GM23338 (cell line): ENCODE measurements around the gene LCE1A. TPM values are rescaled to one million over a fixed set of nuclear protein-coding genes. Genes with fewer than 3 reads are reported as not detected.

Source experiments
- ATAC-seq: fragments of 200-7000 bp; cut with Tn5 transposase; 3 replicates; pipeline ENCODE4 v1.9.1; 2020
- DNase-seq: peaks from one replicate; pipeline ENCODE4 v3.0.0-alpha.2; 2015; ENCODE audit warnings: low spot score
- H2AFZ ChIP-seq: fragments of 200-600 bp; sonication (generic); 2 replicates; pipeline ENCODE4 v1.8.0; 2016; ENCODE audit warnings: antibody characterized with exemption, mild to moderate bottlenecking, moderate library complexity
- H3F3A ChIP-seq: fragments of 200-600 bp; sonication (generic); replicated peaks from 2 replicates; pipeline ENCODE4 v1.8.0; 2017; ENCODE audit warnings: antibody characterized with exemption, mixed run types, low read depth
- H3K27ac ChIP-seq: fragments of 200-600 bp; sonication (generic); 2 replicates; pipeline ENCODE4 v1.6.1; 2016; ENCODE audit warnings: low read depth
- H3K27me3 ChIP-seq: fragments of 200-600 bp; sonication (generic); 2 replicates; pipeline ENCODE4 v1.8.0; 2016; ENCODE audit warnings: mild to moderate bottlenecking, mixed run types, moderate library complexity; ENCODE audit not compliant: insufficient read depth
- H3K36me3 ChIP-seq: fragments of 200-600 bp; sonication (generic); 2 replicates; pipeline ENCODE4 v1.8.0; 2016; ENCODE audit warnings: mild to moderate bottlenecking; ENCODE audit not compliant: insufficient read depth
- H3K4me1 ChIP-seq: fragments of 200-600 bp; sonication (generic); 2 replicates; pipeline ENCODE4 v1.8.0; 2016; ENCODE audit warnings: mild to moderate bottlenecking, moderate library complexity; ENCODE audit not compliant: insufficient read depth
- H3K4me2 ChIP-seq: fragments of 200-600 bp; sonication (generic); 2 replicates; pipeline ENCODE4 v1.7.1; 2017; ENCODE audit warnings: mixed run types
- H3K4me3 ChIP-seq: fragments of 200-600 bp; sonication (generic); 2 replicates; pipeline ENCODE4 v1.6.1; 2016; ENCODE audit warnings: mixed run types
- H3K79me2 ChIP-seq: fragments of 200-600 bp; sonication (generic); replicated peaks from 2 replicates; pipeline ENCODE4 v1.8.0; 2017; ENCODE audit warnings: mild to moderate bottlenecking; ENCODE audit not compliant: insufficient read depth
- H3K9me2 ChIP-seq: fragments of 200-600 bp; sonication (generic); 2 replicates; pipeline ENCODE4 v1.8.0; 2017; ENCODE audit not compliant: insufficient read depth
- H4K20me1 ChIP-seq: fragments of 200-600 bp; sonication (generic); replicated peaks from 2 replicates; pipeline ENCODE4 v1.8.0; 2017; ENCODE audit warnings: mild to moderate bottlenecking; ENCODE audit not compliant: insufficient read depth
- H3K27ac Mint-ChIP-seq: 2 replicates; pipeline ENCODE4 v1.8.0; 2020; ENCODE audit warnings: inconsistent platforms, mild to moderate bottlenecking, moderate library complexity, mixed read lengths
- H3K27me3 Mint-ChIP-seq: 3 replicates; pipeline ENCODE4 v1.8.0; 2022; ENCODE audit warnings: low read depth, mild to moderate bottlenecking, moderate library complexity, mixed read lengths, inconsistent platforms; ENCODE audit not compliant: insufficient read depth, poor library complexity
- H3K36me3 Mint-ChIP-seq: 3 replicates; pipeline ENCODE4 v1.8.0; 2021; ENCODE audit warnings: low read depth, mild to moderate bottlenecking, inconsistent platforms, moderate library complexity, mixed read lengths
- H3K4me1 Mint-ChIP-seq: 3 replicates; pipeline ENCODE4 v1.8.0; 2020; ENCODE audit warnings: mild to moderate bottlenecking, inconsistent platforms, mixed read lengths
- H3K4me3 Mint-ChIP-seq: 3 replicates; pipeline ENCODE4 v1.8.0; 2021; ENCODE audit warnings: moderate library complexity, mild to moderate bottlenecking, inconsistent platforms, mixed read lengths
- H3K9me3 Mint-ChIP-seq: 3 replicates; pipeline ENCODE4 v1.8.0; 2020; ENCODE audit warnings: moderate library complexity, mild to moderate bottlenecking, inconsistent platforms, mixed read lengths
- CREB1 ChIP-seq: fragments of 250-450 bp; sonication (Bioruptor Pico); IDR thresholded peaks from 2 replicates; pipeline ENCODE4 v1.5.0; 2020; ENCODE audit warnings: low read depth, mild to moderate bottlenecking, moderate library complexity
- CTCF ChIP-seq, 2 experiments: fragments of 200-600 bp in 1 of 2; sonication (generic) in 1 of 2; conservative IDR thresholded peaks; 2 replicates each; pipeline versions ENCODE4 v1.5.1 to v1.6.1; 2016 to 2017; ENCODE audit warnings: antibody characterized with exemption in 2 of 2, low read depth in 2 of 2, mild to moderate bottlenecking in 2 of 2, moderate library complexity in 1 of 2
- ETS1 ChIP-seq: IDR thresholded peaks from 2 replicates; pipeline ENCODE4 v1.6.1; 2016; ENCODE audit warnings: antibody characterized with exemption
- EZH2phosphoT487 ChIP-seq: fragments of 200-600 bp; sonication (generic); IDR thresholded peaks from one replicate; pipeline ENCODE4 v1.8.1; 2018; ENCODE audit warnings: antibody characterized with exemption; ENCODE audit not compliant: unreplicated experiment
- ZNF331 ChIP-seq: fragments of 250-450 bp; sonication (Bioruptor Pico); IDR thresholded peaks from 2 replicates; pipeline ENCODE4 v1.5.0; 2020; ENCODE audit warnings: low read depth, mild to moderate bottlenecking, moderate library complexity
- ZNF462 ChIP-seq: fragments of 250-450 bp; sonication (Bioruptor Pico); IDR thresholded peaks from 2 replicates; pipeline ENCODE4 v1.5.0; 2020; ENCODE audit warnings: mild to moderate bottlenecking, moderate library complexity
- polyA plus RNA-seq: library from polyadenylated mRNA; unstranded; fragments of >200 nt; fragmentation: Nextera tagmentation; extraction: Ambion mirVana; gene quantifications from 2 replicates; pipeline ENCODE4 v1.2.1, GENCODE V29; 2016
- total RNA-seq: library from RNA; depleted of rRNA; stranded (reverse); fragments of >200 nt; shearing (Covaris generic); gene quantifications from 2 replicates; pipeline ENCODE4 v1.2.3, GENCODE V29; 2014

LCE1A gene
- total and polyA plus RNA-seq, 2 experiments from 2014 or later: not detected

- TF ChIP-seq ETS1 (no peak), ZNF462 (CRISPR knock-in tag) (no peak), CREB1 (CRISPR knock-in tag) (no peak), EZH2phosphoT487 (no peak)
Measured at GRCh38 chr1:152866321-152866720, 39.0 kb downstream of the LCE1A start (continued).

GRCh38 chr1:152869808-152870419 is 42.6 kb downstream of the LCE1A start:
- peak overlapping the region; percentile 61; the same call in 1 of the 2 replicates for H2AFZ ChIP-seq
- no peak for TF ChIP-seq ZNF331 (CRISPR knock-in tag)
- TF ChIP-seq CTCF (conservative IDR thresholded peaks at IDR 0.05; ENCODE audit: low read depth in 2 of 2): peak; percentile 73 to 86
- H3K4me2 ChIP-seq: no peak overlapping the region
- no peaks in the 10 kb centered on the region for H3K9me2 ChIP-seq
- no peaks in the 10 kb centered on the region for H3K36me3 ChIP-seq
- no peaks in the 10 kb centered on the region for H3K9me3 Mint-ChIP-seq
- no peaks in the 10 kb centered on the region for H3K4me1 Mint-ChIP-seq
- no peaks in the 10 kb centered on the region for H3K27me3 ChIP-seq
- H3F3A ChIP-seq: no peaks in the 10 kb centered on the region
- no peaks in the 10 kb centered on the region for H3K27me3 Mint-ChIP-seq
- H3K27ac Mint-ChIP-seq: no peak overlapping the region
- no peak overlapping the region for H3K27ac ChIP-seq
- H3K36me3 Mint-ChIP-seq: no peaks in the 10 kb centered on the region
- no peak overlapping the region for H3K4me3 Mint-ChIP-seq
- DNase-seq (peak; percentile 88), ATAC-seq (peak; percentile 84)
- no peak overlapping the region for H3K4me3 ChIP-seq
- H3K4me1 ChIP-seq: no peaks in the 10 kb centered on the region
- no peaks in the 10 kb centered on the region for H4K20me1 ChIP-seq
- no peaks in the 10 kb centered on the region for H3K79me2 ChIP-seq
